GM19397 (cell line): ENCODE results near the gene OR1B1.
"Not testable (repeated sequence)": the region's sequence is repeated elsewhere in the genome, so short reads cannot be mapped to it uniquely, and the experiment has no call there.

Experiments used
- ATAC-seq: cut with Tn5 transposase; IDR thresholded peaks from one replicate; pipeline ENCODE4 v1.9.1; 2021; ENCODE audit warnings: mild to moderate bottlenecking, moderate library complexity; ENCODE audit not compliant: unreplicated experiment

OR1B1 gene

GRCh38 chr9:122657527-122657926 lies at the start of gene OR1B1:
Gene OR1B1 (minus strand): TSS chr9:122657627.
- no peak for ATAC-seq

GRCh38 chr9:122695696-122696095 lies 38.3 kb upstream of the OR1B1 start:
- ATAC-seq: no peak

- ATAC-seq: no peak
These were observed 27.4 kb upstream of the OR1B1 start for GRCh38 chr9:122684851-122685250.

GRCh38 chr9:122672481-122672880 lies 15.1 kb upstream of the OR1B1 start:
- no peak for ATAC-seq

- no peak for ATAC-seq
These were observed 4.0 kb upstream of the OR1B1 start, which contains the start of gene OR1L1 for GRCh38 chr9:122661416-122661815. Gene OR1L1 (plus strand): TSS chr9:122661716. CDS start chr9:122661716, 0 bp downstream.

- ATAC-seq: no peak
These were observed 1.0 kb downstream of the OR1B1 start for GRCh38 chr9:122656378-122656777.

- ATAC-seq: no peak
These were observed 15.2 kb downstream of the OR1B1 start for GRCh38 chr9:122642226-122642625.

- no peak for ATAC-seq
These were observed 37.4 kb downstream of the OR1B1 start for GRCh38 chr9:122619996-122620395.

- ATAC-seq: no peak
These were observed 43.1 kb downstream of the OR1B1 start, which contains the start of gene OR1Q1 for GRCh38 chr9:122614362-122614761. Gene OR1Q1 (plus strand): TSS chr9:122614738. CDS start chr9:122614738, 0 bp downstream.

GRCh38 chr9:122609804-122610203 lies 47.6 kb downstream of the OR1B1 start:
- no peak for ATAC-seq

- ATAC-seq: no peak
These were observed 50.8 kb downstream of the OR1B1 start for GRCh38 chr9:122606587-122606986.

GRCh38 chr9:122605691-122606090 lies 51.7 kb downstream of the OR1B1 start:
- ATAC-seq: no peak

- not testable (repeated sequence) for ATAC-seq
These were observed 74.1 kb downstream of the OR1B1 start, which contains the start of gene OR1L8 for GRCh38 chr9:122583284-122583683. Gene OR1L8 (minus strand): TSS chr9:122583384. CDS start chr9:122568477, 14,907 bp downstream.

- ATAC-seq: no peak
These were observed 77.1 kb downstream of the OR1B1 start for GRCh38 chr9:122580360-122580759.

GRCh38 chr9:122579874-122580273 lies 77.6 kb downstream of the OR1B1 start:
- ATAC-seq: no peak
